CD4-positive, alpha-beta memory T cell (primary cell): ENCODE data around the gene ZNF664. TPM values are rescaled to one million over a fixed set of nuclear protein-coding genes. Genes with fewer than 3 reads are reported as not detected.
A peak's percentile ranks its signal among the peaks of the same experiment; 100 is the strongest.

Experiments used
- CTCF ChIA-PET: fragments of 350-600 bp; sonication (Branson Sonifier 250); formaldehyde crosslinking; loops from one replicate; lab custom pipeline; 2021; ENCODE audit warnings: inconsistent platforms; ENCODE audit not compliant: partially characterized antibody; lab: Charles Lee
- POLR2A ChIA-PET: fragments of 350-600 bp; sonication (Branson Sonifier 250); formaldehyde crosslinking; loops from one replicate; lab custom pipeline; 2021; ENCODE audit not compliant: partially characterized antibody; lab: Charles Lee
- DNase-seq, 5 donors: peaks; one replicate each; pipeline versions ENCODE4 v3.0.0 to v3.0.0-alpha.2; 2020 to 2022; ENCODE audit warnings: mixed read lengths in 1 of 5
- H3K27ac ChIP-seq: one replicate; pipeline ENCODE4 v1.7.0; 2013; ENCODE audit warnings: low read depth, low read length
- H3K27me3 ChIP-seq: 2 replicates; pipeline ENCODE4 v1.7.0; 2013; ENCODE audit warnings: mild to moderate bottlenecking, low read length, moderate library complexity; ENCODE audit not compliant: insufficient read depth
- H3K36me3 ChIP-seq: 2 replicates; pipeline ENCODE4 v1.7.0; 2013; ENCODE audit warnings: mild to moderate bottlenecking, low read length, moderate library complexity; ENCODE audit not compliant: insufficient read depth
- H3K4me1 ChIP-seq: 2 replicates; pipeline ENCODE4 v1.7.0; 2013; ENCODE audit warnings: mild to moderate bottlenecking, low read length, moderate library complexity; ENCODE audit not compliant: insufficient read depth
- H3K4me3 ChIP-seq, 2 donors: one replicate each; pipeline ENCODE4 v1.7.0; 2013; ENCODE audit warnings: low read length in 2 of 2, mild to moderate bottlenecking in 1 of 2
- H3K9me3 ChIP-seq, 2 donors: one replicate each; pipeline ENCODE4 v1.7.0; 2013; ENCODE audit warnings: low read length in 2 of 2, control low read depth in 1 of 2; ENCODE audit not compliant: control insufficient read depth in 1 of 2
- H3K27ac Mint-ChIP-seq, 7 donors: one replicate each; pipeline ENCODE4 v1.8.0; 2020 to 2021; ENCODE audit warnings: mixed read lengths in 7 of 7, mild to moderate bottlenecking in 6 of 7, inconsistent platforms in 3 of 7, moderate library complexity in 3 of 7
- H3K27me3 Mint-ChIP-seq, 2 donors: one replicate each; pipeline ENCODE4 v1.8.0; 2020 to 2021; ENCODE audit warnings: mixed read lengths in 2 of 2
- H3K36me3 Mint-ChIP-seq, 2 donors: one replicate each; pipeline ENCODE4 v1.8.0; 2020 to 2021; ENCODE audit warnings: mixed read lengths in 2 of 2, inconsistent platforms in 1 of 2, mild to moderate bottlenecking in 1 of 2
- H3K4me1 Mint-ChIP-seq, 4 donors: one replicate each; pipeline ENCODE4 v1.8.0; 2020 to 2021; ENCODE audit warnings: mixed read lengths in 4 of 4, mild to moderate bottlenecking in 1 of 4
- H3K4me3 Mint-ChIP-seq, 8 donors: one replicate each; pipeline ENCODE4 v1.8.0; 2020 to 2021; ENCODE audit warnings: mixed read lengths in 8 of 8, mild to moderate bottlenecking in 7 of 8, moderate library complexity in 6 of 8, inconsistent platforms in 3 of 8
- H3K9me3 Mint-ChIP-seq, 8 donors: one replicate each; pipeline ENCODE4 v1.8.0; 2020 to 2021; ENCODE audit warnings: mixed read lengths in 8 of 8, mild to moderate bottlenecking in 5 of 8, inconsistent platforms in 3 of 8, moderate library complexity in 1 of 8
- intact Hi-C: fragments of 100-400 bp; cut with micrococcal nuclease; formaldehyde crosslinking; loops from one replicate; pipeline ENCODE4 v1.15.1; 2023
- polyA plus RNA-seq, 2 donors: library from polyadenylated mRNA; unstranded; fragments of 300-500 nt; fragmentation: Illumina TruSeq; gene quantifications; one replicate each; pipeline ENCODE4 v1.2.3, GENCODE V29; 2021
- total RNA-seq, 2 experiments: library from RNA; stranded (reverse); gene quantifications; one replicate each; pipeline ENCODE4 v1.2.3, GENCODE V29; 2021

The ZNF664 gene
- total and polyA plus RNA-seq, 4 experiments from 2014 or later = 5.7 to 57.9 (median 32.6) TPM

- POLR2A ChIA-PET = no interaction called here
- CTCF ChIA-PET = no interaction called here
- intact Hi-C loops = no loop called here
- DNase-seq = no peak
- Histone ChIP-seq H3K4me1 (no peaks in the 10 kb centered on the region), H3K27ac (no peak overlapping the region), H3K9me3 (no peaks in the 10 kb centered on the region), H3K27me3 (no peaks in the 10 kb centered on the region), H3K4me3 (no peak overlapping the region), H3K36me3 (no peaks in the 10 kb centered on the region)
- Mint-ChIP-seq H3K4me1 (peaks cover 9 to 15% (median 12%) of the 10 kb centered on the region in 4 donors), H3K27ac (no peak overlapping the region), H3K36me3 (no peaks in the 10 kb centered on the region), H3K27me3 (no peaks in the 10 kb centered on the region), H3K9me3 (no peaks in the 10 kb centered on the region), H3K4me3 (no peak overlapping the region)
These were observed 7.6 kb upstream of the ZNF664 start for GRCh38 chr12:123965382-123965781.

GRCh38 chr12:123966596-123966995 is 6.4 kb upstream of the ZNF664 start:
- no peak for DNase-seq
- Mint-ChIP-seq H3K27ac (no peak overlapping the region), H3K4me3 (no peak overlapping the region), H3K4me1 (peaks cover 13 to 26% (median 21%) of the 10 kb centered on the region in 4 donors), H3K27me3 (no peaks in the 10 kb centered on the region), H3K36me3 (peaks cover 0 to 2% of the 10 kb centered on the region in 2 donors), H3K9me3 (no peaks in the 10 kb centered on the region)
- no peak overlapping the region for H3K4me3 ChIP-seq
- H3K36me3 ChIP-seq = no peaks in the 10 kb centered on the region
- no peak overlapping the region for H3K27ac ChIP-seq
- H3K4me1 ChIP-seq = peaks cover 7% of the 10 kb centered on the region
- intact Hi-C loops = no loop called here
- no peaks in the 10 kb centered on the region for H3K9me3 ChIP-seq
- CTCF ChIA-PET = no interaction called here
- H3K27me3 ChIP-seq = no peaks in the 10 kb centered on the region
- POLR2A ChIA-PET = no interaction called here

GRCh38 chr12:123967121-123967586 is 5.9 kb upstream of the ZNF664 start:
- Mint-ChIP-seq H3K4me1 (peaks cover 14 to 29% (median 22%) of the 10 kb centered on the region in 4 donors), H3K4me3 (no peak overlapping the region), H3K27me3 (no peaks in the 10 kb centered on the region), H3K27ac (no peak overlapping the region), H3K36me3 (peaks cover 0 to 4% of the 10 kb centered on the region in 2 donors), H3K9me3 (no peaks in the 10 kb centered on the region)
- no peaks in the 10 kb centered on the region for H3K27me3 ChIP-seq
- intact Hi-C loops = no loop called here
- H3K36me3 ChIP-seq = no peaks in the 10 kb centered on the region
- ChIA-PET CTCF (no interaction called here), POLR2A (no interaction called here)
- H3K9me3 ChIP-seq = no peaks in the 10 kb centered on the region
- H3K4me3 ChIP-seq = no peak overlapping the region
- DNase-seq = no peak
- peaks cover 9% of the 10 kb centered on the region for H3K4me1 ChIP-seq
- no peak overlapping the region for H3K27ac ChIP-seq

GRCh38 chr12:123971449-123971769 is 1.6 kb upstream of the ZNF664 start:
- ChIA-PET POLR2A (interaction anchor here (0.6 to 2.4 kb wide), 5 partner anchors 21 to 949 kb away, joined by 3 to 11 read pairs (median 3); partner anchors contain the start of gene ATP6V0A2), CTCF (interaction anchor here (1.9 kb wide), 1 partner anchor 66 kb away, joined by 6 read pairs; no protein-coding TSS in a partner anchor)
- no peaks in the 10 kb centered on the region for H3K36me3 ChIP-seq
- Mint-ChIP-seq H3K27ac (peak overlapping the region; percentile 90 to 99 (median 95)), H3K9me3 (no peaks in the 10 kb centered on the region), H3K4me1 (peaks cover 27 to 48% (median 34%) of the 10 kb centered on the region in 4 donors), H3K27me3 (no peaks in the 10 kb centered on the region), H3K4me3 (peak overlapping the region; percentile 91 to 98 (median 94)), H3K36me3 (peaks cover 6 to 18% of the 10 kb centered on the region in 2 donors)
- peak overlapping the region in 1 of 2 donors; percentile 54 for H3K4me3 ChIP-seq
- intact Hi-C loops = loop anchor here (5.0 kb wide), 1 partner anchor 596 kb away; the partner anchor contains the start of gene NCOR2
- no peak for DNase-seq
- no peaks in the 10 kb centered on the region for H3K27me3 ChIP-seq
- no peaks in the 10 kb centered on the region for H3K9me3 ChIP-seq
- peaks cover 21% of the 10 kb centered on the region for H3K4me1 ChIP-seq
- H3K27ac ChIP-seq = peak overlapping the region; percentile 44

DNA sequence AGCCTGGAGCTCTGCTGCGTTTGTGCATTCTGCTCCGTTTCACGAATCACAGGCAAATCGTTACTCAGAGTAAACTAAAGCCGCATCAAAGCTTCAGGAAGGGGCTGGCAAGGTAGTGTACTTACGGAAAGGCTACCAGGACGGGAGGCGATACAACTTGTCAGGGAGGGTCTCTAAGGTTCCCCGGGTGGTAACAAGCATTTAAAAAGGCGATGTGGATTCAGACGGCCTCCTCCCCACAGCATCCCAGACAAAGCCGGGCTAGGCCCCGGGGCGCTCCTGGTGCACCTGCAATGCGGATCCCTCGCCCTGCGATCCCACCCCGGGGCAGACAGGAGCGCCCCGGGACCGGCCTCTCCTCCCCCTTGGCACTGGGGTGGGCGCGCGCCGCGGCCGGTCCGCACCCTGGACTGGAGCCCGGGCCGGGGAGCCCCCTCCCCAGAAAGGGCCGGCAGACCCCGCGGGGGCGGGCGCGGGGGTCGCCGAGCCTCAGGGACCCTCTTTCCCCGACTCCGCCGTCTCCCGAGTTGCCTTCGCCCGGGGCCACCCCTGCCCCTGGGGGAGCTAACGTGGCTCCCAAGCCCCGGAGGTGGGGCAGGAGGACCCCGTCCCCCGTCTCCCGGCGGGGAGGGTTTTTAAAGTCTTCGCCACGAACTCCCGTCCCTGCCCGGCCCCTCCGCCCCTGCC is 1.1 kb upstream of the ZNF664 start:
- peaks cover 27 to 48% (median 34%) of the 10 kb centered on the region in 4 donors for H3K4me1 Mint-ChIP-seq
- Histone ChIP-seq H3K4me1 (peaks cover 21% of the 10 kb centered on the region), H3K27me3 (no peaks in the 10 kb centered on the region), H3K27ac (peak overlapping the region; percentile 44), H3K4me3 (peak overlapping the region in 1 of 2 donors; percentile 54), H3K9me3 (no peaks in the 10 kb centered on the region), H3K36me3 (no peaks in the 10 kb centered on the region)
- DNase-seq = peak; percentile 44 to 63 (median 47)
- intact Hi-C loops = loop anchor here (2.0 to 5.0 kb wide), 3 partner anchors 33 to 739 kb away; partner anchors contain the start of genes MPHOSPH9, MTRFR and NCOR2
- no peaks in the 10 kb centered on the region for H3K27me3 Mint-ChIP-seq
- H3K36me3 Mint-ChIP-seq = peaks cover 8 to 18% of the 10 kb centered on the region in 2 donors
- H3K27ac Mint-ChIP-seq = peak overlapping the region; percentile 90 to 99 (median 95)
- CTCF ChIA-PET = interaction anchor here (1.9 kb wide), 1 partner anchor 67 kb away, joined by 6 read pairs; no protein-coding TSS in a partner anchor
- peak overlapping the region; percentile 91 to 98 (median 94) for H3K4me3 Mint-ChIP-seq
- no peaks in the 10 kb centered on the region for H3K9me3 Mint-ChIP-seq
- POLR2A ChIA-PET = interaction anchor here (0.6 to 2.4 kb wide), 6 partner anchors 22 to 948 kb away, joined by 3 to 11 read pairs (median 3); partner anchors contain the start of gene ATP6V0A2

- Mint-ChIP-seq H3K9me3 (no peaks in the 10 kb centered on the region), H3K4me3 (peak overlapping the region; percentile 82 to 97 (median 90)), H3K27ac (peak overlapping the region; percentile 86 to 95 (median 91)), H3K4me1 (peaks cover 25 to 44% (median 30%) of the 10 kb centered on the region in 4 donors), H3K27me3 (no peaks in the 10 kb centered on the region), H3K36me3 (peaks cover 8 to 21% of the 10 kb centered on the region in 2 donors)
- peak; percentile 16 to 40 (median 26) for DNase-seq
- ChIA-PET POLR2A (interaction anchor here (1.1 kb wide), 1 partner anchor 13 kb away, joined by 3 read pairs; no protein-coding TSS in a partner anchor), CTCF (interaction anchor here (1.1 kb wide), 1 partner anchor 69 kb away, joined by 3 read pairs; no protein-coding TSS in a partner anchor)
- H3K4me3 ChIP-seq = peak overlapping the region; percentile 2 to 40
- peaks cover 3% of the 10 kb centered on the region for H3K36me3 ChIP-seq
- H3K9me3 ChIP-seq = no peaks in the 10 kb centered on the region
- H3K27ac ChIP-seq = peak overlapping the region; percentile 28
- peaks cover 21% of the 10 kb centered on the region for H3K4me1 ChIP-seq
- intact Hi-C loops = loop anchor here (2.0 to 5.0 kb wide), 3 partner anchors 35 to 741 kb away; partner anchors contain the start of genes MPHOSPH9, MTRFR and NCOR2
- no peaks in the 10 kb centered on the region for H3K27me3 ChIP-seq
These were observed 732 bp downstream of the ZNF664 start for GRCh38 chr12:123973552-123974341.
